Measurements from ENCODE around the gene ZKSCAN2. TPM values are rescaled to one million over a fixed set of nuclear protein-coding genes. Genes with fewer than 3 reads are reported as not detected.

ZKSCAN2 gene
- total and polyA plus RNA-seq, 9 of the 15 experiments (the other 6 are each of a cell fraction or from before 2014, with no cell fraction given): 1.3 to 9.5 (median 4.2) TPM

DNA sequence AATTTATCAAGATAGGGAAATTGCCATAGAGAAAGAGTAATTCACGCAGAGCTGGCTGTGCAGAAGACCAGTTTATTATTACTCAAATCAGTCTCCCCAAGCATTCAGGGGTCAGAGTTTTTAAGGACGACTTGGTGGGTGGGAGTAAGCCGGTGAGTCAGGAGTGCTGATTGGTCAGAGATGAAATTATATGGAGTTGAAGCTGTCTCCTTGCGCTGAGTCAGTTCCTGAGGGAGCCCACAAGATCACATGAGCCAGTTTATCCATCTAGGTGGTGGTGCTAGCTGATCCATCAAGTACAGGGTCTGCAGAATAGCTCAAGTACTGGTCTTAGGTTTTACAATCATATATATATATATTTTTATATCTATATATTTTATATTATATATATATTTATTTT is 46.9 kb downstream of the ZKSCAN2 start (continued):
- TF ChIP-seq CBFA2T2 (conservative IDR thresholded peaks at IDR 0.05) (0 out of 2 replicates have a peak, but pooled peaks have one; percentile 4), HMG20A (CRISPR knock-in tag; conservative IDR thresholded peaks at IDR 0.05) (no peak), EWSR1 (IDR thresholded peaks at IDR 0.05; ENCODE audit: borderline replicate concordance, low read depth, partially characterized antibody) (no peak), ATF1 (CRISPR knock-in tag; IDR thresholded peaks at IDR 0.05) (no peak), ATF1 (tag; IDR thresholded peaks at IDR 0.05) (no peak), CBX3 (IDR thresholded peaks at IDR 0.05; ENCODE audit: borderline replicate concordance in 1 of 2, low read length in 2 of 2) (no peak), MAFK (IDR thresholded peaks at IDR 0.05; ENCODE audit: low read length) (peak; percentile 32; the same call in 1 of the 2 replicates), ZNF12 (CRISPR knock-in tag; IDR thresholded peaks at IDR 0.05) (no peak), ZNF212 (CRISPR knock-in tag; IDR thresholded peaks at IDR 0.05) (no peak), PHF21A (IDR thresholded peaks at IDR 0.05; ENCODE audit: borderline replicate concordance, low read depth) (peak; percentile 25; the same call in 1 of the 2 replicates), ATF3 (IDR thresholded peaks at IDR 0.05) (0 out of 2 replicates have a peak, but pooled peaks have one; percentile 31), ATF3 (CRISPR knock-in tag; conservative IDR thresholded peaks at IDR 0.05) (no peak), PRDM10 (IDR thresholded peaks at IDR 0.05; ENCODE audit: partially characterized antibody) (no peak), SRSF7 (optimal IDR thresholded peaks at IDR 0.05; ENCODE audit: low read depth, low read length) (no peak), HDGF (IDR thresholded peaks at IDR 0.05) (no peak), SMARCC2 (IDR thresholded peaks at IDR 0.05; ENCODE audit: low read depth) (no peak), SRSF1 (IDR thresholded peaks at IDR 0.05; ENCODE audit: low read depth, low read length) (no peak), MTA1 (IDR thresholded peaks at IDR 0.05; ENCODE audit: borderline replicate concordance) (no peak), MAFG (tag; conservative IDR thresholded peaks at IDR 0.05) (peak; percentile 42; the same call in 1 of the 2 replicates), SPI1 (IDR thresholded peaks at IDR 0.05; ENCODE audit: borderline replicate concordance, low read depth, low read length) (no peak), DPF2 (IDR thresholded peaks at IDR 0.05) (0 out of 2 replicates have a peak, but pooled peaks have one; percentile 44), ZNF561 (CRISPR knock-in tag; conservative IDR thresholded peaks at IDR 0.05) (no peak), GABPA (tag; conservative IDR thresholded peaks at IDR 0.05; ENCODE audit: low read depth) (no peak)
- TF ChIP-seq, protein P1, sequence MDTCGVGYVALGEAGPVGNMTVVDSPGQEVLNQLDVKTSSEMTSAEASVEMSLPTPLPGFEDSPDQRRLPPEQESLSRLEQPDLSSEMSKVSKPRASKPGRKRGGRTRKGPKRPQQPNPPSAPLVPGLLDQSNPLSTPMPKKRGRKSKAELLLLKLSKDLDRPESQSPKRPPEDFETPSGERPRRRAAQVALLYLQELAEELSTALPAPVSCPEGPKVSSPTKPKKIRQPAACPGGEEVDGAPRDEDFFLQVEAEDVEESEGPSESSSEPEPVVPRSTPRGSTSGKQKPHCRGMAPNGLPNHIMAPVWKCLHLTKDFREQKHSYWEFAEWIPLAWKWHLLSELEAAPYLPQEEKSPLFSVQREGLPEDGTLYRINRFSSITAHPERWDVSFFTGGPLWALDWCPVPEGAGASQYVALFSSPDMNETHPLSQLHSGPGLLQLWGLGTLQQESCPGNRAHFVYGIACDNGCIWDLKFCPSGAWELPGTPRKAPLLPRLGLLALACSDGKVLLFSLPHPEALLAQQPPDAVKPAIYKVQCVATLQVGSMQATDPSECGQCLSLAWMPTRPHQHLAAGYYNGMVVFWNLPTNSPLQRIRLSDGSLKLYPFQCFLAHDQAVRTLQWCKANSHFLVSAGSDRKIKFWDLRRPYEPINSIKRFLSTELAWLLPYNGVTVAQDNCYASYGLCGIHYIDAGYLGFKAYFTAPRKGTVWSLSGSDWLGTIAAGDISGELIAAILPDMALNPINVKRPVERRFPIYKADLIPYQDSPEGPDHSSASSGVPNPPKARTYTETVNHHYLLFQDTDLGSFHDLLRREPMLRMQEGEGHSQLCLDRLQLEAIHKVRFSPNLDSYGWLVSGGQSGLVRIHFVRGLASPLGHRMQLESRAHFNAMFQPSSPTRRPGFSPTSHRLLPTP (IDR thresholded peaks at IDR 0.05; ENCODE audit: borderline replicate concordance, extremely low read depth, insufficient read length): no peak
